HCT116 (cell line): ENCODE measurements around the gene NUCB2. TPM values are rescaled to one million over a fixed set of nuclear protein-coding genes. Genes with fewer than 3 reads are reported as not detected.
A peak's percentile ranks its signal among the peaks of the same experiment; 100 is the strongest.

Experiments used
- ATAC-seq: fragments of 200-7000 bp; cut with Tn5 transposase; 2 replicates; pipeline ENCODE4 v1.9.1; 2020; ENCODE audit warnings: mild to moderate bottlenecking, moderate library complexity
- BruUV-seq: library from RNA; stranded (reverse); fragments of 400-500 nt; replicated peaks from 2 replicates; lab custom pipeline; 2021; lab: Mats Ljungman, UMichigan
- CTCF ChIA-PET: fragments of 300-600 bp; sonication (Branson Sonifier 250); formaldehyde crosslinking; loops from one replicate; lab custom pipeline; 2021; ENCODE audit warnings: antibody characterized with exemption; lab: Charles Lee
- POLR2A ChIA-PET: fragments of 300-600, 350-600 bp; sonication (Branson Sonifier 250); formaldehyde crosslinking; loops from one replicate; lab custom pipeline; 2021; ENCODE audit warnings: antibody characterized with exemption; lab: Charles Lee
- RAD21 ChIA-PET, 2 experiments: fragments of 300-600 bp; sonication (Branson Sonifier 250); formaldehyde crosslinking; loops; one replicate each; lab custom pipeline; 2023; ENCODE audit warnings: low total read pairs in 2 of 2; ENCODE audit not compliant: uncharacterized antibody in 2 of 2, unreplicated experiment in 2 of 2, low non-redundant PET in 1 of 2; lab: Charles Lee
- DNase-seq: peaks from one replicate; pipeline ENCODE4 v3.0.0-alpha.2; 2010; ENCODE audit warnings: low read depth, low spot score
- H2AFZ ChIP-seq: fragments of 200-600 bp; shearing (Covaris generic), sonication (generic); 2 replicates; pipeline ENCODE4 v1.6.1; 2017; ENCODE audit warnings: low read depth, mixed run types, mixed read lengths, antibody characterized with exemption, low read length; ENCODE audit not compliant: poor library complexity, severe bottlenecking
- H3K27ac ChIP-seq: 2 replicates; pipeline ENCODE4 v1.5.1; 2012; ENCODE audit warnings: low read depth, low read length
- H3K27me3 ChIP-seq: fragments of 200-600 bp; sonication (generic); 2 replicates; pipeline ENCODE4 v1.6.1; 2016; ENCODE audit warnings: mixed run types, low read length, mixed read lengths; ENCODE audit not compliant: insufficient read depth
- H3K36me3 ChIP-seq, 2 experiments: fragments of 200-500 bp in 1 of 2; fragments of 200-600 bp in 1 of 2; sonication (Bioruptor generic) in 1 of 2; sonication (generic) in 1 of 2; 2 replicates each; pipeline versions ENCODE4 v1.5.1 to v1.6.1; 2014 to 2016; ENCODE audit warnings: low read length in 2 of 2, inconsistent platforms in 1 of 2, mixed read lengths in 1 of 2, mixed run types in 1 of 2; ENCODE audit not compliant: insufficient read depth in 2 of 2, control insufficient read depth in 1 of 2
- H3K4me1 ChIP-seq, 2 experiments: fragments of 200-600 bp in 1 of 2; sonication (generic) in 1 of 2; 2 replicates each; pipeline versions ENCODE4 v1.5.1 to v1.6.1; 2012 to 2017; ENCODE audit warnings: low read length in 2 of 2, inconsistent platforms in 1 of 2, mild to moderate bottlenecking in 1 of 2, mixed read lengths in 1 of 2, mixed run types in 1 of 2, moderate library complexity in 1 of 2; ENCODE audit not compliant: insufficient read depth in 2 of 2, control insufficient read depth in 1 of 2
- H3K4me2 ChIP-seq: fragments of 200-600 bp; sonication (generic); 2 replicates; pipeline ENCODE4 v1.6.1; 2017; ENCODE audit warnings: mixed run types, low read length, mixed read lengths
- H3K4me3 ChIP-seq, 2 experiments: fragments of 200-600 bp in 1 of 2; sonication (generic) in 1 of 2; replicated peaks in 1 of 2; 2 replicates each; pipeline ENCODE4 v1.5.1; 2011 to 2016; ENCODE audit warnings: low read length in 2 of 2, control low read depth in 1 of 2, low read depth in 1 of 2, mild to moderate bottlenecking in 1 of 2, mixed read lengths in 1 of 2, mixed run types in 1 of 2
- H3K79me2 ChIP-seq: fragments of 200-600 bp; sonication (generic); 2 replicates; pipeline ENCODE4 v1.6.1; 2017; ENCODE audit warnings: mild to moderate bottlenecking, mixed run types, low read length, moderate library complexity, mixed read lengths; ENCODE audit not compliant: insufficient read depth
- H3K9ac ChIP-seq: fragments of 200-600 bp; sonication (generic); 2 replicates; pipeline ENCODE4 v1.6.1; 2016; ENCODE audit warnings: low read length, mixed read lengths
- H3K9me2 ChIP-seq: fragments of 200-600 bp; sonication (generic), shearing (Covaris generic); 2 replicates; pipeline ENCODE4 v1.6.1; 2017; ENCODE audit warnings: mixed run types, mild to moderate bottlenecking, moderate library complexity; ENCODE audit not compliant: insufficient read depth
- H3K9me3 ChIP-seq, 2 experiments: fragments of 200-500 bp in 1 of 2; fragments of 200-600 bp in 1 of 2; sonication (Bioruptor generic) in 1 of 2; sonication (generic) in 1 of 2; 2 replicates each; pipeline ENCODE4 v1.6.1; 2014 to 2017; ENCODE audit warnings: low read length in 2 of 2, mixed read lengths in 2 of 2, inconsistent platforms in 1 of 2, low read depth in 1 of 2, mild to moderate bottlenecking in 1 of 2, mixed run types in 1 of 2, moderate library complexity in 1 of 2; ENCODE audit not compliant: control insufficient read depth in 1 of 2, insufficient read depth in 1 of 2
- H4K20me1 ChIP-seq: fragments of 200-600 bp; sonication (generic), shearing (Covaris generic); 2 replicates; pipeline ENCODE4 v1.6.1; 2017; ENCODE audit warnings: mixed run types, mild to moderate bottlenecking, moderate library complexity; ENCODE audit not compliant: insufficient read depth
- CEBPB ChIP-seq: IDR thresholded peaks from 2 replicates; pipeline ENCODE4 v1.6.1; 2012; ENCODE audit warnings: low read depth
- EZH2phosphoT487 ChIP-seq: fragments of 200-600 bp; IDR thresholded peaks from 2 replicates; pipeline ENCODE4 v1.6.1; 2018; ENCODE audit warnings: antibody characterized with exemption, borderline replicate concordance
- intact Hi-C: fragments of 100-400 bp; cut with micrococcal nuclease; formaldehyde crosslinking; loops from 2 replicates; pipeline ENCODE4 v1.10.0; 2022
- total RNA-seq: library from RNA; stranded (reverse); gene quantifications from one replicate; pipeline ENCODE4 v1.2.1, GENCODE V29; 2021; ENCODE audit not compliant: unreplicated experiment
- TF ChIP-seq, protein P1 (sequence below): IDR thresholded peaks from 2 replicates; pipeline ENCODE4 v1.6.1; 2012

NUCB2 gene
- total RNA-seq, 1 experiment from 2014 or later, result 40.6 TPM

DNA sequence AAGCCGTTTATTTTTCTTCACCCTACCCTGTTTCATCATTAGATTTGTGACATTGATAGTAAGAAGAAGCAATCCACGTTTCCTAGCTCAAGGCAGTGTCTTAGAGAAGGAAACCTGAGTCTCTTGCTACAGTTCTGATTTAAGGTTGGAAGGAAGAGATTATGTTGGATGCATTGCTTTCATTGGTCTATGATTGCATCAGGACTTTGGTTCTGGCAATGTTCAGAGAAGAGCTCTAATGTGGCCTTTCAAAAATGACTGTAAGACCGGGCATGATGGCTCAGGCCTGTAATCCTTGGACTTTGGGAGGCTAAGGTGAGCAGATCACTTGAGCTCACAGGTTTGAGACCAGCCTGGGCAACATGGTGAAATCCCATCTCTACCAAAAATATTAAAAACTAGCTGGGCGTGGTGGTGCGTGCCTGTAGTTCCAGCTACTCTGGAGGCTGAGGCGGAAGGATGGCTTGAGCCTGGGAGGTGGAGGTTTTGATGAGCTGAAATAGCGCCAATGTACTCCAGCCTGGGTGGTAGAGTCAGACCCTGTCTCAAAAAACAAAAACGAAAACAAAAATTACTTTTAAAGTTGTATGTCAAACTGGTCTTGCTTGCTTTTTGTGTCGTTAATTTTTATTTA is 4.1 kb downstream of the NUCB2 start:
- POLR2A ChIA-PET, result no interaction called here
- intact Hi-C loops, result no loop called here
- Histone ChIP-seq H3K4me2 (no peak overlapping the region), H3K36me3 (no peaks in the 10 kb centered on the region), H3K4me1 (peaks cover 5 to 13% of the 10 kb centered on the region in 2 experiments; a peak in 3 of 4 replicates), H2AFZ (no peak overlapping the region), H3K27me3 (no peaks in the 10 kb centered on the region), H3K27ac (no peak overlapping the region), H3K4me3 (no peak overlapping the region), H3K79me2 (no peaks in the 10 kb centered on the region; the same call in 1 of the 2 replicates), H3K9me3 (no peaks in the 10 kb centered on the region), H4K20me1 (no peaks in the 10 kb centered on the region), H3K9me2 (no peaks in the 10 kb centered on the region), H3K9ac (no peak overlapping the region)
- DNase-seq (no peak), ATAC-seq (no peak)
- TF ChIP-seq CEBPB, result peak; percentile 56
- TF ChIP-seq, protein P1, sequence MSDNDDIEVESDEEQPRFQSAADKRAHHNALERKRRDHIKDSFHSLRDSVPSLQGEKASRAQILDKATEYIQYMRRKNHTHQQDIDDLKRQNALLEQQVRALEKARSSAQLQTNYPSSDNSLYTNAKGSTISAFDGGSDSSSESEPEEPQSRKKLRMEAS, result no peak
- RAD21 ChIA-PET, result no interaction called here
- no TSS peak for BruUV-seq
- CTCF ChIA-PET, result no interaction called here

DNA sequence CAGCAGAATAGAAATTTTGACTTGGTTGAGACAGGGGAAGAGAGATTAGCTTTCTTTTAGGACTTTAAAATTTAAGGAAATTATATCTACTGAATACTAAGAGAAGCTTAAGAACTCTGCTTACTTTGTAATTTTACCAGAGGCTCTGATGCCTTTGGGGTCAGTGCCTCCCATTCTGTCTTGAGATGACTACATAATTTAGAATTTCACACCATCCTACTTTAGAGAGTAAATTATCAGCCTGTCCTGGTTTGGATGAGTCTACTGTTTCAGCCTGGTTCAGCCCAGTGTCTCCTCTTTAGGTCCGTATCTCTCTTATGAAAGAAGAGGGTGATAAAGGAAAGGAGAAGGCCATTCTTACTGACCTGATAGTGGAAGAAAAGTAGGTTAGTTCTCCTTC is 9.8 kb downstream of the NUCB2 start:
- Histone ChIP-seq H3K9ac (no peak overlapping the region), H4K20me1 (no peaks in the 10 kb centered on the region), H2AFZ (no peak overlapping the region), H3K27ac (no peak overlapping the region), H3K4me1 (no peaks in the 10 kb centered on the region), H3K4me2 (no peak overlapping the region), H3K9me3 (no peaks in the 10 kb centered on the region), H3K27me3 (no peaks in the 10 kb centered on the region), H3K9me2 (no peaks in the 10 kb centered on the region), H3K36me3 (no peaks in the 10 kb centered on the region), H3K4me3 (no peak overlapping the region), H3K79me2 (no peaks in the 10 kb centered on the region)
- ChIA-PET POLR2A (no interaction called here), RAD21 (no interaction called here), CTCF (no interaction called here)
- BruUV-seq, result no TSS peak
- TF ChIP-seq EZH2phosphoT487, result no peak
- no peak for ATAC-seq
- intact Hi-C loops, result no loop called here
- DNase-seq, result no peak
